Ovary (tissue), 9 donors: Measurements from ENCODE around the gene ARHGEF12. TPM values are rescaled to one million over a fixed set of nuclear protein-coding genes. Genes with fewer than 3 reads are reported as not detected.

Experiments
- DNase-seq, 5 donors: peaks; one replicate each; pipeline ENCODE4 v3.0.0-alpha.2; 2019 to 2020
- H3K27ac ChIP-seq, 2 donors: fragments of 200-600 bp; one replicate each; pipeline versions ENCODE4 v1.5.1 to v1.8.0; 2019 to 2022
- H3K27me3 ChIP-seq: fragments of 200-600 bp; one replicate; pipeline ENCODE4 v1.8.0; 2022
- H3K36me3 ChIP-seq: fragments of 200-600 bp; sonication (generic); one replicate; pipeline ENCODE4 v1.5.1; 2019
- H3K4me1 ChIP-seq: one replicate; pipeline ENCODE4 v1.8.1; 2013; ENCODE audit warnings: mild to moderate bottlenecking, moderate library complexity; ENCODE audit not compliant: insufficient read depth
- H3K4me3 ChIP-seq: fragments of 200-600 bp; sonication (generic); one replicate; pipeline ENCODE4 v1.5.1; 2017
- H3K9me3 ChIP-seq, 2 donors: fragments of 200-600 bp in 1 of 2; sonication (generic) in 1 of 2; one replicate each; pipeline versions ENCODE4 v1.5.1 to v1.8.1; 2013 to 2019; ENCODE audit warnings: mild to moderate bottlenecking in 1 of 2, moderate library complexity in 1 of 2
- CTCF ChIP-seq, 3 donors: fragments of 450-650 bp in 2 of 3; fragments of 200-600 bp in 1 of 3; IDR thresholded peaks; one replicate each; pipeline versions ENCODE4 v1.5.1 to v1.8.0; 2016 to 2022; ENCODE audit warnings: antibody characterized with exemption in 3 of 3, mild to moderate bottlenecking in 1 of 3
- EP300 ChIP-seq: sonication (generic); formaldehyde crosslinking; IDR thresholded peaks from one replicate; pipeline ENCODE4 v1.6.1; 2017; ENCODE audit warnings: antibody characterized with exemption
- POLR2A ChIP-seq: fragments of 450-650 bp; IDR thresholded peaks from one replicate; pipeline ENCODE4 v1.6.1; 2017; ENCODE audit warnings: antibody characterized with exemption, mild to moderate bottlenecking, moderate library complexity
- WGBS, 3 donors: extraction: QIAGEN DNeasy Blood & Tissue Kit in 1 of 3; methylation state at CpG; one replicate each; pipeline versions ENCODE4 v1.1.5 to v1.1.7; 2013 to 2017; 5-methylcytosine and 5-hydroxymethylcytosine counted together
- intact Hi-C, 4 donors: fragments of 100-400 bp; cut with DNase I; formaldehyde crosslinking; loops; one replicate each; pipeline versions ENCODE4 v1.11.0 to v1.15.1; 2022 to 2023
- polyA plus RNA-seq, 2 donors: library from polyadenylated mRNA; stranded (reverse); fragments of 200-250 nt in 1 of 2; fragments of 350-450 nt in 1 of 2; fragmentation: Illumina TruSeq in 1 of 2; extraction: RNeasy Lipid Tissue Mini Kit (QIAGEN cat#74804) in 1 of 2; gene quantifications; one replicate each; pipeline ENCODE4 v1.2.3, GENCODE V29; 2013 to 2014
- total RNA-seq, 7 donors: library from RNA; depleted of rRNA in 2 of 7; stranded (reverse); fragments of >200 nt in 2 of 7; fragmentation: NEBNext Ultra II Directional in 3 of 7; extraction: Animal tissue kit (Norgen Biotek cat#: 25700) in 3 of 7; gene quantifications; one replicate each; pipeline versions ENCODE4 v1.1.0 to v1.2.4, GENCODE V29; 2016 to 2023
- donor health status: DM: no; HTN: no; CAD: no; lungs with moderate emphysema.
- donor health status: DM: no; HTN: no; CAD: no.
- donor health status: Bipolar disorder and iron deficiency.
- donor health status: DM: yes; HTN: yes; CAD: no.
- donor health status: DM: no; HTN: no; CAD: no.
- donor health status: DM: yes; HTN: yes; CAD: no.

Gene ARHGEF12
- total and polyA plus RNA-seq, 9 donors, result 22.1 to 92.9 (median 69.3) TPM

- intact Hi-C loops, result no loop called here
Measured at GRCh38 chr11:120522021-120522420, 185.8 kb downstream of the ARHGEF12 start.

DNA sequence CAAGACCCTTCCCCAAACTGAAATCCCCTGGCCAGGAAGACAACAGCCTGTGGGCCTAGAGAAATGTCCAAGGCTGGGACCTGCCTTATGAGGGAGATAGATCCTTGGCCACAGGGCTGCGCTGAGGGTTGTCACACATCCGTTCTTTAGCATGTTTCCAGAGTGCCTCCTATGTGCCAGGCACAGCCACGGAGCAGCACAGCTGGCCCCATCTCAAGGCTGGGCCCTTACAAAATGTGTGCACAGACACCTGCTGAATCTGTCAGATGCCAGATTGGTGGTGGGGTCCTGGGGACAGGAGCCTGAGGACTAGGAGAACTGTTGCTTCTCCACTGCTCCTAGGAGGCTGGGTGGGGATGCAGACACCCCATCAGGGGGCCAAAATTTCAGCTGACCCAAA, 186.5 kb downstream of the ARHGEF12 start:
- H3K27ac ChIP-seq, result no peak overlapping the region
- TF ChIP-seq EP300, result no peak
- no peak for TF ChIP-seq POLR2A
- TF ChIP-seq CTCF (IDR thresholded peaks at IDR 0.05), result no peak
- intact Hi-C loops, result no loop called here
- WGBS, 3 donors, result 69 to 83% (median 81%) methylated on average over 3 of the region's 3 CpGs
- H3K27me3 ChIP-seq, result no peaks in the 10 kb centered on the region
- no peaks in the 10 kb centered on the region for H3K9me3 ChIP-seq
- peaks cover 14% of the 10 kb centered on the region for H3K4me1 ChIP-seq
- H3K4me3 ChIP-seq, result no peak overlapping the region
- no peaks in the 10 kb centered on the region for H3K36me3 ChIP-seq
- peak in 2 of 5 donors; percentile 19 to 28 for DNase-seq

More at GRCh38 chr11:120522021-120522420, 185.8 kb downstream of the ARHGEF12 start:
- TF ChIP-seq POLR2A (no peak), EP300 (no peak), CTCF (IDR thresholded peaks at IDR 0.05) (no peak)
- peak in 2 of 5 donors; percentile 12 to 24 for DNase-seq
- H3K4me3 ChIP-seq, result no peak overlapping the region
- no peaks in the 10 kb centered on the region for H3K9me3 ChIP-seq
- no peaks in the 10 kb centered on the region for H3K36me3 ChIP-seq
- 94 to 98% (median 96%) methylated on average over 11 of the region's 11 CpGs for WGBS, 3 donors
- no peak overlapping the region for H3K27ac ChIP-seq
- H3K4me1 ChIP-seq, result peaks cover 15% of the 10 kb centered on the region
- H3K27me3 ChIP-seq, result no peaks in the 10 kb centered on the region

GRCh38 chr11:120523196-120523595, 187.0 kb downstream of the ARHGEF12 start:
- Histone ChIP-seq H3K9me3 (no peaks in the 10 kb centered on the region), H3K27ac (no peak overlapping the region), H3K4me1 (peaks cover 11% of the 10 kb centered on the region), H3K36me3 (no peaks in the 10 kb centered on the region), H3K4me3 (no peak overlapping the region), H3K27me3 (no peaks in the 10 kb centered on the region)
- TF ChIP-seq CTCF (IDR thresholded peaks at IDR 0.05) (no peak), EP300 (no peak), POLR2A (no peak)
- DNase-seq, result peak in 2 of 5 donors; percentile 37 to 44
- 20 to 37% (median 23%) methylated on average over 12 of the region's 12 CpGs for WGBS, 3 donors
- intact Hi-C loops, result no loop called here

GRCh38 chr11:120524536-120525085, 188.4 kb downstream of the ARHGEF12 start:
- peak in 2 of 5 donors; percentile 23 to 31 for DNase-seq
- intact Hi-C loops, result loop anchor here in 1 of 4 donors (5.0 kb wide), 1 partner anchor 583 kb away; no protein-coding TSS in a partner anchor
- no peak for TF ChIP-seq EP300
- no peak for TF ChIP-seq CTCF (IDR thresholded peaks at IDR 0.05)
- no peak for TF ChIP-seq POLR2A
- H3K4me1 ChIP-seq, result peaks cover 11% of the 10 kb centered on the region
- no peak overlapping the region for H3K4me3 ChIP-seq
- H3K27me3 ChIP-seq, result no peaks in the 10 kb centered on the region
- H3K36me3 ChIP-seq, result no peaks in the 10 kb centered on the region
- H3K27ac ChIP-seq, result no peak overlapping the region
- 93 to 96% (median 96%) methylated on average over 9 of the region's 9 CpGs for WGBS, 3 donors
- no peaks in the 10 kb centered on the region for H3K9me3 ChIP-seq
